ENCODE data around the gene PTP4A2. TPM values are rescaled to one million over a fixed set of nuclear protein-coding genes. Genes with fewer than 3 reads are reported as not detected.

Gene PTP4A2
- polyA plus RNA-seq, 1 experiment: 239 TPM

- Histone ChIP-seq H3K4me3 (ENCODE audit: low read depth, low read length) (no peak overlapping the region), H3K27me3 (ENCODE audit: control insufficient read depth, insufficient read depth, low read length) (no peaks in the 10 kb centered on the region), H3K36me3 (ENCODE audit: control insufficient read depth, insufficient read depth, low read length) (no peaks in the 10 kb centered on the region)
- TF ChIP-seq CTCF (IDR thresholded peaks at IDR 0.05; ENCODE audit: insufficient read depth, low read depth, low read length): no peak
- no peak for DNase-seq (ENCODE audit: low read depth)
- ChIA-PET POLR2A (no interaction called here), CTCF (interaction anchor here (0.9 kb wide), 1 partner anchor 32 kb away, joined by 4 read pairs; the partner anchor contains the start of gene KHDRBS1)
Observed at GRCh38 chr1:31981972-31982371, 43.8 kb upstream of the PTP4A2 start.

GRCh38 chr1:31981456-31981839 lies 43.3 kb upstream of the PTP4A2 start:
- no peak for TF ChIP-seq CTCF (IDR thresholded peaks at IDR 0.05; ENCODE audit: insufficient read depth, low read depth, low read length)
- POLR2A ChIA-PET: no interaction called here
- Histone ChIP-seq H3K4me3 (ENCODE audit: low read depth, low read length) (no peak overlapping the region), H3K36me3 (ENCODE audit: control insufficient read depth, insufficient read depth, low read length) (no peaks in the 10 kb centered on the region), H3K27me3 (ENCODE audit: control insufficient read depth, insufficient read depth, low read length) (no peaks in the 10 kb centered on the region)
- DNase-seq (ENCODE audit: low read depth): no peak
- CTCF ChIA-PET: interaction anchor here (0.9 kb wide), 1 partner anchor 33 kb away, joined by 4 read pairs; the partner anchor contains the start of gene KHDRBS1

GRCh38 chr1:31980835-31981455 lies 42.8 kb upstream of the PTP4A2 start:
- Histone ChIP-seq H3K4me3 (ENCODE audit: low read depth, low read length) (no peak overlapping the region), H3K27me3 (ENCODE audit: control insufficient read depth, insufficient read depth, low read length) (no peaks in the 10 kb centered on the region), H3K36me3 (ENCODE audit: control insufficient read depth, insufficient read depth, low read length) (no peaks in the 10 kb centered on the region)
- ChIA-PET CTCF (interaction anchor here (0.9 kb wide), 1 partner anchor 33 kb away, joined by 4 read pairs; the partner anchor contains the start of gene KHDRBS1), POLR2A (no interaction called here)
- no peak for DNase-seq (ENCODE audit: low read depth)
- TF ChIP-seq CTCF (IDR thresholded peaks at IDR 0.05; ENCODE audit: insufficient read depth, low read depth, low read length): no peak

- Histone ChIP-seq H3K36me3 (ENCODE audit: control insufficient read depth, insufficient read depth, low read length) (no peaks in the 10 kb centered on the region), H3K27me3 (ENCODE audit: control insufficient read depth, insufficient read depth, low read length) (no peaks in the 10 kb centered on the region), H3K4me3 (ENCODE audit: low read depth, low read length) (no peak overlapping the region)
- ChIA-PET POLR2A (no interaction called here), CTCF (interaction anchor here (0.9 to 2.6 kb wide), 3 partner anchors 15 to 84 kb away, joined by 4 to 8 read pairs (median 5); no protein-coding TSS in a partner anchor)
- DNase-seq (ENCODE audit: low read depth): no peak
- TF ChIP-seq CTCF (IDR thresholded peaks at IDR 0.05; ENCODE audit: insufficient read depth, low read depth, low read length): no peak
Observed at GRCh38 chr1:31978843-31979400, 40.8 kb upstream of the PTP4A2 start.

GRCh38 chr1:31977385-31978131 lies 39.4 kb upstream of the PTP4A2 start:
- peak; percentile 61 for TF ChIP-seq CTCF (IDR thresholded peaks at IDR 0.05; ENCODE audit: insufficient read depth, low read depth, low read length)
- H3K27me3 ChIP-seq (ENCODE audit: control insufficient read depth, insufficient read depth, low read length): no peaks in the 10 kb centered on the region
- no peak overlapping the region for H3K4me3 ChIP-seq (ENCODE audit: low read depth, low read length)
- no peaks in the 10 kb centered on the region for H3K36me3 ChIP-seq (ENCODE audit: control insufficient read depth, insufficient read depth, low read length)
- CTCF ChIA-PET: interaction anchor here (0.6 to 2.6 kb wide), 17 partner anchors 8 to 311 kb away, joined by 3 to 20 read pairs (median 3); no protein-coding TSS in a partner anchor
- DNase-seq (ENCODE audit: low read depth): peak; percentile 79
- POLR2A ChIA-PET: interaction anchor here (0.5 to 0.6 kb wide), 2 partner anchors 37 to 189 kb away, joined by 3 to 5 read pairs; no protein-coding TSS in a partner anchor
